ENCODE data around the gene CD83. TPM values are rescaled to one million over a fixed set of nuclear protein-coding genes. Genes with fewer than 3 reads are reported as not detected.

CD83 gene
- total and polyA plus RNA-seq, 4 donors = 0.35 to 4.2 (median 0.60) TPM

- Histone ChIP-seq H3K36me3 (ENCODE audit: control insufficient read depth in 4 of 4, insufficient read depth in 3 of 4, low read depth in 1 of 4, low read length in 3 of 4) (no peaks in the 10 kb centered on the region), H3K27ac (ENCODE audit: low read depth in 1 of 2, low read length in 2 of 2) (peak overlapping the region in 1 of 2 donors; percentile 7), H3K4me1 (ENCODE audit: control insufficient read depth in 4 of 4, insufficient read depth in 4 of 4, low read length in 3 of 4) (peaks cover 7 to 16% (median 12%) of the 10 kb centered on the region in 4 donors), H3K27me3 (ENCODE audit: control insufficient read depth in 4 of 4, insufficient read depth in 4 of 4, low read length in 3 of 4) (no peaks in the 10 kb centered on the region), H3K4me3 (ENCODE audit: low read depth in 1 of 3, low read length in 3 of 3) (no peak overlapping the region), H3K9me3 (ENCODE audit: control insufficient read depth in 4 of 4, low read length in 3 of 4) (no peaks in the 10 kb centered on the region), H3K9ac (ENCODE audit: low read depth in 1 of 2, low read length in 2 of 2) (no peak overlapping the region)
- DNase-seq (ENCODE audit: low spot score) = no peak
- WGBS = 48% methylated on average over 7 of the region's 7 CpGs
- TF ChIP-seq HNF4A (conservative IDR thresholded peaks at IDR 0.05) (peak; percentile 53 to 66), NR2F2 (IDR thresholded peaks at IDR 0.05) (no peak), FOXA2 (IDR thresholded peaks at IDR 0.05) (no peak), RXRA (IDR thresholded peaks at IDR 0.05) (peak; percentile 81 to 87), TAF1 (conservative IDR thresholded peaks at IDR 0.05) (no peak), RAD21 (IDR thresholded peaks at IDR 0.05) (peak in 1 of 2 donors; percentile 13), YY1 (IDR thresholded peaks at IDR 0.05) (peak; percentile 39), JUND (IDR thresholded peaks at IDR 0.05) (peak in 1 of 2 donors; percentile 33), EGR1 (IDR thresholded peaks at IDR 0.05; ENCODE audit: low read depth in 2 of 2) (peak in 1 of 2 donors; percentile 49), SP1 (IDR thresholded peaks at IDR 0.05) (peak; percentile 83)
- TF ChIP-seq, protein P1, sequence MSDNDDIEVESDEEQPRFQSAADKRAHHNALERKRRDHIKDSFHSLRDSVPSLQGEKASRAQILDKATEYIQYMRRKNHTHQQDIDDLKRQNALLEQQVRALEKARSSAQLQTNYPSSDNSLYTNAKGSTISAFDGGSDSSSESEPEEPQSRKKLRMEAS (IDR thresholded peaks at IDR 0.05) = peak; percentile 75
- TF ChIP-seq, protein P2, sequence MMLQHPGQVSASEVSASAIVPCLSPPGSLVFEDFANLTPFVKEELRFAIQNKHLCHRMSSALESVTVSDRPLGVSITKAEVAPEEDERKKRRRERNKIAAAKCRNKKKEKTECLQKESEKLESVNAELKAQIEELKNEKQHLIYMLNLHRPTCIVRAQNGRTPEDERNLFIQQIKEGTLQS (IDR thresholded peaks at IDR 0.05) = no peak
These were observed 30.3 kb downstream of the CD83 start for GRCh38 chr6:14147891-14148290.

DNA sequence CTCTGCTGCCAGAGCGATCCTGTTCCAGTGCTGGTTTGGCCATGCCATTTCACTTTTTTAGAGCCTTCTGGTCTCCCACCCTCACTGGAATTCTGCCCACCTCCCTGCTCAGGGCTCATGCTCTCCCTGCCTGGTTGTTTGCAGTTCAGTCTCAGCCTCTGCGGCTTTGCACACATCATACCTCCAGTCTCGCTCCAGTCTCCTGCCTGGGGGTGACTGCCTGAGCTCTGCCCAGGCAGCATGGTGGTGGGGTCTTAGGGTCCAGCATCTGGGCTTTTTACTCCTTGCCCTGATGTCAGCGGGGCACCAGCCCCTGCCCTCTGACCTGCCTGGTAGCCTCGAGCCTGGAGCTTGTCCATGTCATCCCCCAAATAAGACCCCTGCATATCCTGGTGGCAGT, 30.9 kb downstream of the CD83 start:
- WGBS = 92% methylated on average over 5 of the region's 5 CpGs
- H3K36me3 ChIP-seq (ENCODE audit: control insufficient read depth in 4 of 4, insufficient read depth in 3 of 4, low read depth in 1 of 4, low read length in 3 of 4) = no peaks in the 10 kb centered on the region
- TF ChIP-seq NR2F2 (IDR thresholded peaks at IDR 0.05) (no peak), SP1 (IDR thresholded peaks at IDR 0.05) (no peak), YY1 (IDR thresholded peaks at IDR 0.05) (no peak), HNF4A (conservative IDR thresholded peaks at IDR 0.05) (no peak), FOXA2 (IDR thresholded peaks at IDR 0.05) (no peak), JUND (IDR thresholded peaks at IDR 0.05) (no peak), FOXA1 (IDR thresholded peaks at IDR 0.05) (no peak), GABPA (IDR thresholded peaks at IDR 0.05 in 1 of 2, conservative IDR thresholded peaks at IDR 0.05 in 1 of 2) (no peak), EGR1 (IDR thresholded peaks at IDR 0.05; ENCODE audit: low read depth in 2 of 2) (no peak), HNF4G (IDR thresholded peaks at IDR 0.05) (no peak), REST (IDR thresholded peaks at IDR 0.05) (no peak), CTCF (IDR thresholded peaks at IDR 0.05; ENCODE audit: low read depth, low read length, missing input control) (no peak), TAF1 (conservative IDR thresholded peaks at IDR 0.05) (no peak), RAD21 (IDR thresholded peaks at IDR 0.05) (no peak), RXRA (IDR thresholded peaks at IDR 0.05) (no peak)
- TF ChIP-seq, protein P3, sequence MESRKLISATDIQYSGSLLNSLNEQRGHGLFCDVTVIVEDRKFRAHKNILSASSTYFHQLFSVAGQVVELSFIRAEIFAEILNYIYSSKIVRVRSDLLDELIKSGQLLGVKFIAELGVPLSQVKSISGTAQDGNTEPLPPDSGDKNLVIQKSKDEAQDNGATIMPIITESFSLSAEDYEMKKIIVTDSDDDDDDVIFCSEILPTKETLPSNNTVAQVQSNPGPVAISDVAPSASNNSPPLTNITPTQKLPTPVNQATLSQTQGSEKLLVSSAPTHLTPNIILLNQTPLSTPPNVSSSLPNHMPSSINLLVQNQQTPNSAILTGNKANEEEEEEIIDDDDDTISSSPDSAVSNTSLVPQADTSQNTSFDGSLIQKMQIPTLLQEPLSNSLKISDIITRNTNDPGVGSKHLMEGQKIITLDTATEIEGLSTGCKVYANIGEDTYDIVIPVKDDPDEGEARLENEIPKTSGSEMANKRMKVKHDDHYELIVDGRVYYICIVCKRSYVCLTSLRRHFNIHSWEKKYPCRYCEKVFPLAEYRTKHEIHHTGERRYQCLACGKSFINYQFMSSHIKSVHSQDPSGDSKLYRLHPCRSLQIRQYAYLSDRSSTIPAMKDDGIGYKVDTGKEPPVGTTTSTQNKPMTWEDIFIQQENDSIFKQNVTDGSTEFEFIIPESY (IDR thresholded peaks at IDR 0.05) = no peak
- TF ChIP-seq, protein P2 (IDR thresholded peaks at IDR 0.05) = no peak
- TF ChIP-seq, protein P1 (IDR thresholded peaks at IDR 0.05) = no peak
- no peak overlapping the region for H3K27ac ChIP-seq (ENCODE audit: low read depth in 1 of 2, low read length in 2 of 2)
- no peaks in the 10 kb centered on the region for H3K27me3 ChIP-seq (ENCODE audit: control insufficient read depth in 4 of 4, insufficient read depth in 4 of 4, low read length in 3 of 4)
- no peak overlapping the region for H3K4me3 ChIP-seq (ENCODE audit: low read depth in 1 of 3, low read length in 3 of 3)
- no peaks in the 10 kb centered on the region for H3K9me3 ChIP-seq (ENCODE audit: control insufficient read depth in 4 of 4, low read length in 3 of 4)
- no peak for DNase-seq (ENCODE audit: low spot score)
- peaks cover 7 to 16% (median 12%) of the 10 kb centered on the region in 4 donors for H3K4me1 ChIP-seq (ENCODE audit: control insufficient read depth in 4 of 4, insufficient read depth in 4 of 4, low read length in 3 of 4)
- no peak overlapping the region for H3K9ac ChIP-seq (ENCODE audit: low read depth in 1 of 2, low read length in 2 of 2)

Measured in liver (tissue), 9 donors.